GM12874 (cell line): ENCODE data around the gene OTOGL.

ENCODE experiments used
- TF ChIP-seq, protein P1 (sequence below): IDR thresholded peaks from 2 replicates; pipeline ENCODE4 v1.5.1; 2011; ENCODE audit warnings: low read depth, mild to moderate bottlenecking, control low read depth, low read length, moderate library complexity; ENCODE audit not compliant: insufficient read depth

Gene OTOGL

DNA sequence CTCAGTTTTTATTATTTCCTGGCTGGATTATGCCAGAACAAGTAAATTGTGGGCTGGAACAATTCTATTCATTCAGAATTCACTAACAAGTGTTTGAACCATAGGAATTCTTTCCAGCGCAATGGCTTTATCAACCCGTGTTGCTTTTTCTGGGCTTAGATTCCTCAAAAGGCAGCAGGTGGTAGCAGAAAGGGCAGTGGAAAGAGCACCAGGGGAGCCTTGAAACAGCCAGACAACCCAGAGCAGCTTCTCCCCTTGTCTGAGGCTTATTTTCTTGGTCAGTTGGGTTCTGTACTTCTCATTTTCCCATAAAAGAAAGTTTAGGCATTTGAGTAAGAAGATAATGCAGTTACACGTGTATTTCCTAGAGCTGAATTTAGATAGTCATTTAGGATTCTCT, 130.7 kb downstream of the OTOGL start:
- TF ChIP-seq, protein P1, sequence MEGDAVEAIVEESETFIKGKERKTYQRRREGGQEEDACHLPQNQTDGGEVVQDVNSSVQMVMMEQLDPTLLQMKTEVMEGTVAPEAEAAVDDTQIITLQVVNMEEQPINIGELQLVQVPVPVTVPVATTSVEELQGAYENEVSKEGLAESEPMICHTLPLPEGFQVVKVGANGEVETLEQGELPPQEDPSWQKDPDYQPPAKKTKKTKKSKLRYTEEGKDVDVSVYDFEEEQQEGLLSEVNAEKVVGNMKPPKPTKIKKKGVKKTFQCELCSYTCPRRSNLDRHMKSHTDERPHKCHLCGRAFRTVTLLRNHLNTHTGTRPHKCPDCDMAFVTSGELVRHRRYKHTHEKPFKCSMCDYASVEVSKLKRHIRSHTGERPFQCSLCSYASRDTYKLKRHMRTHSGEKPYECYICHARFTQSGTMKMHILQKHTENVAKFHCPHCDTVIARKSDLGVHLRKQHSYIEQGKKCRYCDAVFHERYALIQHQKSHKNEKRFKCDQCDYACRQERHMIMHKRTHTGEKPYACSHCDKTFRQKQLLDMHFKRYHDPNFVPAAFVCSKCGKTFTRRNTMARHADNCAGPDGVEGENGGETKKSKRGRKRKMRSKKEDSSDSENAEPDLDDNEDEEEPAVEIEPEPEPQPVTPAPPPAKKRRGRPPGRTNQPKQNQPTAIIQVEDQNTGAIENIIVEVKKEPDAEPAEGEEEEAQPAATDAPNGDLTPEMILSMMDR: no peak

DNA sequence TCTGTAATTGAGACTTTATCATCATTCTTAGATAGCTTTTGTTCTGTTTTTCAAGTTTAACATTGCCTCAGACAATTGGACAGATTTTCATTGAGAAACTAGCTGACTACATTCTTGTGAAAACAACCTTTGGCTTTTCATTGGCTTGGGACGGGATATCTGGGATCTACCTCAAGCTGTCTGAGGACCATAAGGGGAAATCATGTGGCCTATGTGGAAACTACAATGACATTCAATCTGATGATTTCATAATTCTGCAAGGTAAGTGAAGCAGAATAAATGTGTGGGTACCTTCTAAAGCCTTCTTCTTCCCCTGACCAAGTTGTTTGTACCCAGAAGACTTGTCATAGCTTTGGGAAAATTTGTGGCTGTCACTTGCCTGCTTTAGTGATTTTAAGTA, 133.5 kb downstream of the OTOGL start:
- TF ChIP-seq, protein P1: no peak

DNA sequence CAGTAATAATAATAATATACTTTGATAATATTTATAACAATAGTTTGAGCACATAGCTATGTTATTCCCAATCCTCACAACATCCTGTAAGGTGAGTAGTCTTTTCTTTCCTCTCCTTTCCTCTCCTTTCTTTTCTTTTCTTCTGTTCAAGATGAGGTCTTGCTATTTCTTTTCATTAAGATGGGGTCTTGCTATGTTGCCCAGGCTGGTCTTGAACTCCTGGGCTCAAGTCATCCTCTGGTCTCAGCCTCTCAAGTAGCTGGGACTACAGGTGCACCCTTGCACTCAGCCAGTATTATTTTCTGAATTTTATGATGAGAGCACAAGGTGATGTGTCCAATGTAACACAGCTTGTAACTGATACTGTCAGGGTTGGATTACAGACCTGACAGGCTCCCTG, 134.6 kb downstream of the OTOGL start:
- TF ChIP-seq, protein P1: no peak

DNA sequence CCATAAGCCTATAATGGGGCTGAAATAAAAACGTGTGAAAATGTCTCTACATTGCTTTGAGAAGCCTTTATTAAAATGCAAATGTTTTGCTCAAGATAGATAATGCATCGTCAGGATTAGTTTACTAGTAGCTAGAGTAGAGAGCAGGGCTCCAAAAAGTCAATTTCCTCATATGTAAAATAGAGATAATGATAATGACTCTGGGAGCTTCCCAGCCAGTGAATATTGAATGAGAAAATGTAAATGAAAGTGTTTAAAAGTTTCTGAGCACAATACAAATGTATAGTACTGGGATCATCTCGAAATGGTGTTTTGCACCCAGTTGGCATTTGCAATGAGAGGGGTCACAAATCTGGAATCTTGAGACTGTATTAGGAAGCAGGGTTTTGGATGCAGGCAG, 135.3 kb downstream of the OTOGL start:
- TF ChIP-seq, protein P1: no peak

DNA sequence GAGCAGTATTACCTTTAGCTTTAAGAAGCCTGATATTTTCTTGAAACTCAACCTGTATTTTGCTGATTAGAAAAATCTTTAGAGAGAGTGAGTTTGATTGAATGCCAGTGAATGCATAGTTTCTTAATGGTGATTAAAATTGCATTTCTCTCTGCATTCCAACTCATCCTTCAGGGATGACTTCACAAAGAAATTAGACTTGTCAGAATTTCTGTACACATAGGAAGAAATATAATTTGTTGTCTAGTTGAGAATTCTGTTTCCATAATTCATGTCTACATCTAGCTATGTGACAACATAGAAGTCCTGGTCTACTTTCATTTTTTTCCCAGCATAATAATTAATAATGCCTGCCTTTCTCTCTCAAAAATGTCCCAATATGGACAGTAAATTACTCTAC, 136.6 kb downstream of the OTOGL start:
- TF ChIP-seq, protein P1: no peak

DNA sequence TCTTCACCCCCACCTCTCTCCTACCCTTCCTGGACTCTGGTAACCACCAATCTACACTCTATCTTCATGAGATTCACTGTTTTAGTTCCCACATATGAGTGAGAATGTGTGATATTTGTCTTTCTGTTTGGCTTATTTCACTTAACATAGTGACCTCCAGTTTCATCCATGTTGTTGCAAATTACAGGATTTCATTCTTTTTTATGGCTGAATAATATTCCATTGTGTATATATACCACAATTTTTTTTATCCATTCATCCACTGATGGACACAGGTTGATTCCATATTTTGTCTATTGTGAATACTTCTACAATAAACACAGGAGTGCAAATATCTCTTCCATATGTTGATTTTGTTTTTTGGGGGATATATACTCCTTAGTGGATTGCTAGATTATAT, 140.5 kb downstream of the OTOGL start:
- TF ChIP-seq, protein P1: no peak

DNA sequence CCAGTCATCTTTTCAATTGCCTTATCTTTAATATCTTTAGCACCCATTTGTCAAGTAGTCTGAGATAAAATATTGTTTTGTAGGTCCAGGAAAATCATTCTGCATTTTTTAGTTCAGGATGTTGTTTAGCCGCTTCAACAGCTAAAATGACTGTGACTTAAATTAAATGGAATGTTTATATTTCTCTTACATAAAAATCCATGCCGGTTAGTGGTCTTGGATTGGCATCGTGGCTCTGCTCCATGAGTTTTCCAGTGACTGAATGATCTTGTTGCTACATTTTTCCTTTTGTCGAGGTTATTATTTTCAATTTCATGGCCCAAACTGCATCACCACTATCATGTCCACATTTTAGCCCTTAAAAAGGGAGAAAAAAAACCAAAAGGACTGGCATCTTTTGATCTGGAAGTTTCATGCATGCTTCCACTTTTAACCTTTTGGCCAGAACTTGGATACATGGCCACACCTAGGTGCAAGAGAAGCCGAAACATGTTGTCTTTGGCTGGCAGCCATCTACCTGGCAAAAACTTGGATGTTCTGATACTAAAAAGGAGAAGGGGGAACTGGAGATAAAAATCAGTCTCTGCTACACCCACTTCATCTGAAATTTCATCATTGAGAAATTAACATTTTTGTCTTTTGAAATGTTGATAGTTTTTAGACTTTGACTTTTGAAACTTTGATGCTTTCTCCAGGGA, 142.4 kb downstream of the OTOGL start:
- TF ChIP-seq, protein P1: no peak
